B cell (primary cell): Measurements from ENCODE around the gene GAREM1.

Experiments
- EZH2 ChIP-seq: IDR thresholded peaks from 2 replicates; pipeline ENCODE4 v1.6.1; 2012; ENCODE audit warnings: borderline replicate concordance, low read depth, mild to moderate bottlenecking, moderate library complexity, low read length; ENCODE audit not compliant: insufficient read depth, poor library complexity, severe bottlenecking
- TF ChIP-seq, protein P1 (sequence below): fragments of 200-600 bp; IDR thresholded peaks from one replicate; pipeline ENCODE4 v1.8.0; 2022; ENCODE audit warnings: antibody characterized with exemption, mild to moderate bottlenecking

- TF ChIP-seq, protein P1, sequence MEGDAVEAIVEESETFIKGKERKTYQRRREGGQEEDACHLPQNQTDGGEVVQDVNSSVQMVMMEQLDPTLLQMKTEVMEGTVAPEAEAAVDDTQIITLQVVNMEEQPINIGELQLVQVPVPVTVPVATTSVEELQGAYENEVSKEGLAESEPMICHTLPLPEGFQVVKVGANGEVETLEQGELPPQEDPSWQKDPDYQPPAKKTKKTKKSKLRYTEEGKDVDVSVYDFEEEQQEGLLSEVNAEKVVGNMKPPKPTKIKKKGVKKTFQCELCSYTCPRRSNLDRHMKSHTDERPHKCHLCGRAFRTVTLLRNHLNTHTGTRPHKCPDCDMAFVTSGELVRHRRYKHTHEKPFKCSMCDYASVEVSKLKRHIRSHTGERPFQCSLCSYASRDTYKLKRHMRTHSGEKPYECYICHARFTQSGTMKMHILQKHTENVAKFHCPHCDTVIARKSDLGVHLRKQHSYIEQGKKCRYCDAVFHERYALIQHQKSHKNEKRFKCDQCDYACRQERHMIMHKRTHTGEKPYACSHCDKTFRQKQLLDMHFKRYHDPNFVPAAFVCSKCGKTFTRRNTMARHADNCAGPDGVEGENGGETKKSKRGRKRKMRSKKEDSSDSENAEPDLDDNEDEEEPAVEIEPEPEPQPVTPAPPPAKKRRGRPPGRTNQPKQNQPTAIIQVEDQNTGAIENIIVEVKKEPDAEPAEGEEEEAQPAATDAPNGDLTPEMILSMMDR: no peak
- no peak for TF ChIP-seq EZH2
Observed at GRCh38 chr18:32502014-32502413, 31.3 kb upstream of the GAREM1 start.
